OCI-LY7 (cell line): ENCODE results near the gene SPAG4. TPM values are rescaled to one million over a fixed set of nuclear protein-coding genes. Genes with fewer than 3 reads are reported as not detected.

ENCODE experiments used
- BruUV-seq: library from RNA; stranded (reverse); fragments of 400-500 nt; replicated peaks from 2 replicates; lab custom pipeline; 2021; lab: Mats Ljungman, UMichigan
- CTCF ChIA-PET: fragments of 300-600 bp; sonication (Branson Sonifier 250); formaldehyde crosslinking; loops from one replicate; lab custom pipeline; 2022; ENCODE audit warnings: antibody characterized with exemption; ENCODE audit not compliant: unreplicated experiment; lab: Charles Lee
- POLR2A ChIA-PET: fragments of 300-600 bp; sonication (Branson Sonifier 250); formaldehyde crosslinking; loops from one replicate; lab custom pipeline; 2022; ENCODE audit warnings: antibody characterized with exemption; lab: Charles Lee
- DNase-seq: peaks from one replicate; pipeline ENCODE4 v3.0.0-alpha.2; 2015; ENCODE audit warnings: low spot score
- H2AFZ ChIP-seq: fragments of 200-600 bp; sonication (generic), shearing (Covaris generic); 2 replicates; pipeline ENCODE4 v1.6.1; 2014; ENCODE audit warnings: mild to moderate bottlenecking, antibody characterized with exemption, low read length, moderate library complexity
- H3K27ac ChIP-seq: fragments of 200-600 bp; sonication (generic); 2 replicates; pipeline ENCODE4 v1.5.1; 2014; ENCODE audit warnings: mixed run types, low read depth, mild to moderate bottlenecking, moderate library complexity, low read length, inconsistent platforms; ENCODE audit not compliant: poor library complexity, severe bottlenecking
- H3K36me3 ChIP-seq: fragments of 200-600 bp; sonication (generic); 2 replicates; pipeline ENCODE4 v1.6.1; 2014; ENCODE audit warnings: mild to moderate bottlenecking, antibody characterized with exemption, low read length, moderate library complexity, mixed read lengths; ENCODE audit not compliant: insufficient read depth
- H3K4me1 ChIP-seq: fragments of 200-600 bp; sonication (generic); 2 replicates; pipeline ENCODE4 v1.5.1; 2014; ENCODE audit warnings: mild to moderate bottlenecking, low read length; ENCODE audit not compliant: insufficient read depth, poor library complexity, severe bottlenecking
- H3K4me2 ChIP-seq: fragments of 200-600 bp; sonication (generic); 2 replicates; pipeline ENCODE4 v1.6.1; 2014; ENCODE audit warnings: mild to moderate bottlenecking, low read length
- H3K4me3 ChIP-seq: fragments of 200-600 bp; sonication (generic); 2 replicates; pipeline ENCODE4 v1.5.1; 2014; ENCODE audit warnings: mild to moderate bottlenecking, low read depth, low read length; ENCODE audit not compliant: poor library complexity, severe bottlenecking
- H3K79me2 ChIP-seq: fragments of 200-600 bp; sonication (generic); 2 replicates; pipeline ENCODE4 v1.6.1; 2016; ENCODE audit warnings: low read depth, mild to moderate bottlenecking, low read length, moderate library complexity, mixed read lengths; ENCODE audit not compliant: insufficient read depth
- H3K9me2 ChIP-seq: fragments of 200-600 bp; sonication (generic); 2 replicates; pipeline ENCODE4 v1.6.1; 2016; ENCODE audit warnings: mild to moderate bottlenecking, low read length, mixed read lengths; ENCODE audit not compliant: insufficient read depth
- H3K9me3 ChIP-seq: fragments of 200-600 bp; sonication (generic); 2 replicates; pipeline ENCODE4 v1.6.1; 2014; ENCODE audit warnings: mild to moderate bottlenecking, mixed run types, low read length, mixed read lengths
- H4K20me1 ChIP-seq: fragments of 200-600 bp; sonication (generic); 2 replicates; pipeline ENCODE4 v1.6.1; 2014; ENCODE audit warnings: mild to moderate bottlenecking, antibody characterized with exemption, low read length, moderate library complexity, mixed read lengths; ENCODE audit not compliant: insufficient read depth
- CTCF ChIP-seq: fragments of 200-600 bp; sonication (generic); conservative IDR thresholded peaks from 2 replicates; pipeline ENCODE4 v1.5.1; 2014; ENCODE audit warnings: mild to moderate bottlenecking, antibody characterized with exemption, low read length, moderate library complexity, mixed read lengths
- EZH2phosphoT487 ChIP-seq: fragments of 200-600 bp; sonication (generic); IDR thresholded peaks from 2 replicates; pipeline ENCODE4 v1.6.1; 2018; ENCODE audit warnings: low read depth, borderline replicate concordance, mild to moderate bottlenecking, mixed run types, antibody characterized with exemption, low read length, moderate library complexity, mixed read lengths
- intact Hi-C: fragments of 100-400 bp; cut with micrococcal nuclease; formaldehyde crosslinking; loops from one replicate; pipeline ENCODE4 v1.10.0; 2022; ENCODE audit not compliant: unreplicated experiment
- total RNA-seq, 2 experiments: library from RNA; depleted of rRNA in 1 of 2; stranded (reverse); fragments of >200 nt in 1 of 2; shearing (Covaris generic) in 1 of 2; gene quantifications; 2 replicates each; pipeline ENCODE4 v1.2.3, GENCODE V29; 2014 to 2022

The SPAG4 gene
- total RNA-seq, 2 experiments from 2014 or later: 24.7 to 64.2 TPM

GRCh38 chr20:35637276-35637675 lies 21.6 kb downstream of the SPAG4 start:
- H4K20me1 ChIP-seq: no peaks in the 10 kb centered on the region
- H3K4me3 ChIP-seq: no peak overlapping the region
- H3K4me1 ChIP-seq: no peaks in the 10 kb centered on the region
- ChIA-PET POLR2A (no interaction called here), CTCF (no interaction called here)
- no TSS peak for BruUV-seq
- no peak for DNase-seq
- peaks cover 9% of the 10 kb centered on the region; the same call in 1 of the 2 replicates for H3K36me3 ChIP-seq
- no peaks in the 10 kb centered on the region for H3K9me2 ChIP-seq
- no peaks in the 10 kb centered on the region for H3K9me3 ChIP-seq
- peaks cover 12% of the 10 kb centered on the region; the same call in 1 of the 2 replicates for H3K79me2 ChIP-seq
- TF ChIP-seq CTCF (no peak), EZH2phosphoT487 (no peak)
- no peak overlapping the region for H3K27ac ChIP-seq
- intact Hi-C loops: no loop called here
- H3K4me2 ChIP-seq: no peak overlapping the region
- no peak overlapping the region for H2AFZ ChIP-seq

GRCh38 chr20:35638751-35639150 lies 23.1 kb downstream of the SPAG4 start:
- Histone ChIP-seq H3K36me3 (0 out of 2 replicates have a peak, but pooled peaks cover 4% of the 10 kb centered on the region), H3K9me3 (no peaks in the 10 kb centered on the region), H3K4me2 (no peak overlapping the region), H4K20me1 (no peaks in the 10 kb centered on the region), H3K4me1 (no peaks in the 10 kb centered on the region), H3K27ac (no peak overlapping the region), H2AFZ (no peak overlapping the region), H3K79me2 (peaks cover 12% of the 10 kb centered on the region; the same call in 1 of the 2 replicates), H3K9me2 (no peaks in the 10 kb centered on the region), H3K4me3 (no peak overlapping the region)
- intact Hi-C loops: no loop called here
- BruUV-seq: no TSS peak
- no peak for DNase-seq
- CTCF ChIA-PET: no interaction called here
- TF ChIP-seq CTCF (no peak), EZH2phosphoT487 (no peak)
- POLR2A ChIA-PET: no interaction called here

GRCh38 chr20:35640724-35641123 lies 25.1 kb downstream of the SPAG4 start:
- Histone ChIP-seq H3K4me2 (no peak overlapping the region), H4K20me1 (no peaks in the 10 kb centered on the region), H2AFZ (no peak overlapping the region), H3K27ac (no peak overlapping the region), H3K4me1 (no peaks in the 10 kb centered on the region), H3K9me3 (no peaks in the 10 kb centered on the region), H3K79me2 (peaks cover 17% of the 10 kb centered on the region; the same call in 1 of the 2 replicates), H3K36me3 (0 out of 2 replicates have a peak, but pooled peaks cover 4% of the 10 kb centered on the region), H3K4me3 (no peak overlapping the region), H3K9me2 (no peaks in the 10 kb centered on the region)
- ChIA-PET CTCF (no interaction called here), POLR2A (interaction anchor here (1.6 kb wide), 1 partner anchor 19 kb away, joined by 3 read pairs; no protein-coding TSS in a partner anchor)
- BruUV-seq: no TSS peak
- no peak for DNase-seq
- TF ChIP-seq CTCF (no peak), EZH2phosphoT487 (no peak)
- intact Hi-C loops: no loop called here
